ENCODE data around the gene MSX1.
"Not testable (repeated sequence)": the region's sequence is repeated elsewhere in the genome, so short reads cannot be mapped to it uniquely, and the experiment has no call there.

Gene MSX1

DNA sequence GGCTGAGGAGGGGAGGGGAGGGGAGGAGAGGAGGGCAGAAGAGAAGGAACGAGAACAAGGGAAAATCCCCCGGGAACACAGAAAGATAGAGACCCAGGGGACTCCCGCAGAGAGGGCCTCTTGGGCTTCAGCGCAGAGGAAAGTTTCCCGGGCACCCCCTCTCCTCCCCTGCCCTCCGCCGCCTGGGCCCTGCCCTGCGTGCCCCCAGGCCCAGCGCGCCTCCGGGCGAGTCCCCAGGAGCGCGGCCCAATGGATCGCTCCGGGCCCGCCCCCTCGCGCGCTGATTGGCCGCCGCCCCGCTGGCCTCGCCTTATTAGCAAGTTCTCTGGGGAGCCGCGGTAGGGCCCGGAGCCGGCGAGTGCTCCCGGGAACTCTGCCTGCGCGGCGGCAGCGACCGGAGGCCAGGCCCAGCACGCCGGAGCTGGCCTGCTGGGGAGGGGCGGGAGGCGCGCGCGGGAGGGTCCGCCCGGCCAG, at the start of gene MSX1:
Gene MSX1 (plus strand): TSS at position 341 of the 474 bp plus-strand sequence. CDS start 235 bp downstream, outside the sequence.
- DNase-seq = peak; percentile 22

GRCh38 chr4:4810092-4810774, 49.2 kb upstream of the MSX1 start:
- DNase-seq = no peak

DNA sequence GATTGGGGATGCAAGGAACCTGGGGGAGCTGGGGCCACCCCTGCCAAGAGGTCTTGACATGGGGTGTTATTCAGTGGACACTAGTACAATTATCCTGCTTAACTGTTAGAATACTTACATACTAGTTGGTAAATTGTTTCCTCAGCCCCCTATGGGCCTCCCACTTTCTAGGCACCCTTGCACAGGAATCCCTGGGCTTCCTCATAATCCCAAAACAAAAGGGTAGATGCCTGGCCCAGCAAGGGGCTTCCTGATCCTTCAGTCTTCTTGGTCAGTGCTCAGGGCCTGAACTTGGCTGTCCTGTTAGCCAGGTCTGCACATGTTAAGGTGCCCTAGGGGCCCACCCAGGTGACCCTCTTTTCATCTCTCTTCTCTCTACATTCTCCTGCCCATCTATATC, 48.7 kb upstream of the MSX1 start:
- no peak for DNase-seq

GRCh38 chr4:4812145-4812794, 47.2 kb upstream of the MSX1 start:
- no peak for DNase-seq

DNA sequence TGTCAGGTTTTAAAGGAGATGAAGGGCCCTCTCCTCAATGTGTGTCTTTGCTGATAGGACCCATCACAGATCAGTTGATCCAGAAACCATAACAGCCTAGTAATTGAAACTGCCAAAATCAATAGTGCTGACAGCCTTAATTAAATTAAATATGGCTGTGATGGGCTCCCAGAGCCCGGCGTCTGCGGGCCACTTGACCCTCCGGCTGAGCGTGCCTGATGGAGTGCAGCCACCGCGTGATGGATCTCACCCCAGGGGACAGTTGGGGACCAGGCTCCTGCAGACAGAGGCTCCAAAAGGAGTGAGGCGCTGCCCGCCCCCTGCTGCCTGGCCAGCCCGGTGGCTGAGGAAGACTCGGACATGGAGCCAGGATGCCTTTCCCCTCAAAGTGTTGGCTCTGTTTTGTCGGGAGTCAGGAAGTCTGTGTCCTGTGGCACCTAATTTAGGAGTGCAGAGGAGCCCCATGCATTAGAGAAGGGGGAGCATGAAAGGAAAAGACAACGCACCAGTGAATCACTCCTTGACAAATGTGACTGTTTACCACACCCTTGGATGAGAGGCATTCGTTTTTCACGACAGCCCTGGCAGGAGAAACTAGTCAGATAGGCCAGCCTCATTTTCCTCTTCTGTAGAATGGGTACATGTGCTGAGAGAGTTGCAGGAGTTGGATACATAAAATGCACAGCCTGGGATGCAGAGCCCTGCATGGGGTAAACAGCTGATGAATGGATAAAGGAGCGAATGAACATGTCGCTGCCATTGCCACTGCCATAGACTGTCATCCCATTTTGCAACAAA, 40.9 kb upstream of the MSX1 start:
- DNase-seq = no peak

GRCh38 chr4:4819213-4819606, 40.3 kb upstream of the MSX1 start:
- DNase-seq = no peak

- no peak for DNase-seq
Measured at GRCh38 chr4:4820261-4820660, 39.2 kb upstream of the MSX1 start.

DNA sequence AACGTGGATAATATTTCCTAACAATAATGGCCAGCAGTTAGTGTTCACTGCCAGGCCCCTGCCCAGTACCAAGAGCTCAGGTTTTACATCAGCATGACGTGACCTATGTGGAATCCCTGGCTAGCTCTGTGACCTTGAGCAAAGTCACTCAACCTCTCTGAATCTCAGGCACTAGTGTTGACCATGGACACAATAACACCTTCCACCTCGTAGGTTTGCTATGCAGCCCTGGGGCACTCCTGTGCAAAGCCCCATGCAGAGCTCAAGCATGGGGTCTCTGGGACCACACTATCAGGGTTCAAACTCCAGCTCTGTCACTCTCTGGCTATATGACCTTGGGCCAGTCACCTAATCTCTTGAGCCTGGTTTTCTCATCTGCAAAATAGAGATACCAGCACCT, 38.7 kb upstream of the MSX1 start:
- DNase-seq = no peak

DNA sequence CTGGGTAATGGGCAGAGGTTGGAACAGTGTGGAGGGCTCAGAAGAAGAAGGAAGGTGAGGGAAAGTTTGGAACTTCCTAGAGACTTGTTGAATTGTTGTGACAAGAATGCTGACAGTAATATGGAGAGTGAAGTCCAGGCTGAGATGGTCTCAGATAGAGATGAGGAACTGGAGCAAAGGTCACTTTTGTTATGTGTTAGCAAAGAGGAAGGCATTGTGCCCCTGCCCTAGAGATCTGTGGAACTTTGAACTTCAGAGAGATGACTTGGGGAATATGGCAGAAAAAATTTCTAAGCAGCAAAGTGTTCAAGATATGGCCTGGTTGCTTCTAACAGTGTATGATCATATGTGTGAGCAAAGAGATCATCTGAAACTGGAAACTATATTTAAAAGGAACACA, 37.9 kb upstream of the MSX1 start:
- DNase-seq = no peak

DNA sequence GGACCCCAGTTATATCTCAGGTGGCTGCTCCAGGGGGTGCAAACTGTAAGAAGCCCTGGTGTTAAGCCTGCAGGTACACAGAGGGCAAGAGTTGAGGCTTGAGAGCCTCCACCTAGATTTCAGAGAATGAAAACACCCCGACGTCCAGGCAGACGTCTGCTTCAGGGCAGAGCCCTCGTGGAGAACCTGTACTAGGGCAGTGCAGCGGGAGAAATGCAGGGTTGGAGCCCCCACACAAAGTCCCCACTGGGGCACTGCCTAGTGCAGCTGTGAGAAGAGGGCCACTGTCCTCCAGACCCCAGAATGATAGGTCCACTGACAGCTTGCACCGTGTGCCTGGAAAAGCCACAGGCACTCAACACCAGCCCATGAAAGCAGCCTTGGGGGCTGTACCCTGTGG, 37.2 kb upstream of the MSX1 start:
- not testable (repeated sequence) for DNase-seq

DNA sequence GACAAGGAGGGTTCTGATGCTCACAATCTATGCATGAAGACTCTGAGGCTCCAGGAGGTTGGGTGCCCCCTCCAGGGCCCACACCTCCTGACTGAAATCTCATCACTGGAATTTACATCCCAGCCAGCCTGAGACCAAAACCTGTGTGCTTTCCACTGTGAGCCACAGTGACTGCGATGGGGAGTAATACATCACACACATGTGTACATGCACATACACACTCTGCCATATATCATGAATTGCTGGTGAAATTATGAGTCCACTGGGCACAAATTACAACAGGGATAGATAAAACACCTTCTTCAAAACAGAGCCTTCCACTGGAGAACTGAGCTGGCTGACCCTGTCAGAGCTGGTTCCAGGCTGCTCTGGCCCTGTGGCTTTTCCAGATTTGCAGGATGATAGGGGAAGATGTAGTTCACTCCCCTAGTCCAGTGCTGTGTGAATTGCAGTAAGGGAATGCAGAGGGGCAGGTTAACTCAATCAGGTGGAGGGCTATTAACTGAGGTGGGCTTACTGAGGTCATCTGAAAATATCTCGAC, 35.8 kb upstream of the MSX1 start:
- DNase-seq = no peak

GRCh38 chr4:4824232-4824631, 35.2 kb upstream of the MSX1 start:
- no peak for DNase-seq

- DNase-seq = no peak
Measured at GRCh38 chr4:4825431-4825830, 34.0 kb upstream of the MSX1 start.

DNA sequence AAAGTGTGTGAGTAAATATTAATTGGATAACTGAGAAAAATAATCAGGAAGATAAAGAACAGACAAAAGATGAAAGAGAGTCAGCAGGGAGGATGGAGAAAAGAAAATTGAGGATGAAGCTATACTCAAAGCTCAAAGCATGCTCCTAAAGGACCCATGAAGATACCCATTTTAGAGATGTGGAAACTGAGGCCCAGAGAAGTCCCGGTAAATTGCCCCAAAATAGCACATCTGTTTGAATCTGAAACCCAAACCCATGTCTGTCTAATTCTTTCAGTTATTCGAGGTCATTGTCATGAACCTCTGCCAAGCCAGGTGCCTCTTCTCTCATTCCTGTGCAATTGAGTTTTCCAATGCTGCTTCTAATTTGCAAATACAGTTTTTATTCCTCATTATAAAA, 29.6 kb upstream of the MSX1 start:
- DNase-seq = no peak

DNA sequence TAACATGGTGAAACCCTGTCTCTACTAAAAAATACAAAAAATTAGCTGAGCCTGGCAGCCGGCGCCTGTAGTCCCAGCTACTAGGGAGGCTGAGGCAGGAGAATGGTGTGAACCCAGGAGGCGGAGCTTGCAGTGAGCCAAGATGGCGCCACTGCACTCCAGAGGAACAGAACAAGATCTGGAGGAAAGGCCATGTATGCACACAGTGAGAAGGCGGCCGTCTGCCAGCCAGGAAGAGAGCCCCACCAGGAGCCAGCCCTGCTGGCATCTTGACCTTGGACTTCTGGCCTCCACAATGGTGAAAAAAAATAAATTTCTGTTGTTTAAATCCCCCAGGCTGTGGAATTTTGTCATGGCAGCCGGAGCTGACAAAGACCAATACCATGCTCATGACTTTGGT, 28.2 kb upstream of the MSX1 start:
- DNase-seq = no peak

- no peak for DNase-seq
Measured at GRCh38 chr4:4831825-4832224, 27.6 kb upstream of the MSX1 start.

GRCh38 chr4:4836044-4836443, 23.4 kb upstream of the MSX1 start:
- no peak for DNase-seq

DNA sequence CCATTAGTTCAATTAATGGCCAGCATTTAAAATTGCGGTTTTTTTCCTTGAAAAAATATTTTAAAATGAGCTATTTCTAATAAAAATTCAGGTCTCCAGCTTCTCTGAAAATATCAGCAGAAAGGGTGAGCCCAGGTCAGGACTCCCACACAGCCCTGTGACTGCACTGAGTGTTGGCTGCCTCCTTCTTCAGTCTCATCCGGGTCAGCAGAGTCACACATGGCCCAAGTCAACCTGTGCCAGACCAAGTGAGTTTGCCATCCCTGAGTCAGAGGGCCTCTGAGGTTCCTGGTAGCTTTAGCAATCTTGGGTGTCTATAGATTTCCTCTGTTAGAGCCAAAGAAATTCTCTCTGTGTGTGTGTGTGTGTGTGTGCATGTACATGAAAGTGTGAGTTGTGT, 22.1 kb upstream of the MSX1 start:
- DNase-seq = no peak

- no peak for DNase-seq
Measured at GRCh38 chr4:4838051-4838935, 21.2 kb upstream of the MSX1 start.

- DNase-seq = no peak
Measured at GRCh38 chr4:4838936-4839810, 20.3 kb upstream of the MSX1 start.

- no peak for DNase-seq
Measured at GRCh38 chr4:4840351-4840750, 19.1 kb upstream of the MSX1 start.

DNA sequence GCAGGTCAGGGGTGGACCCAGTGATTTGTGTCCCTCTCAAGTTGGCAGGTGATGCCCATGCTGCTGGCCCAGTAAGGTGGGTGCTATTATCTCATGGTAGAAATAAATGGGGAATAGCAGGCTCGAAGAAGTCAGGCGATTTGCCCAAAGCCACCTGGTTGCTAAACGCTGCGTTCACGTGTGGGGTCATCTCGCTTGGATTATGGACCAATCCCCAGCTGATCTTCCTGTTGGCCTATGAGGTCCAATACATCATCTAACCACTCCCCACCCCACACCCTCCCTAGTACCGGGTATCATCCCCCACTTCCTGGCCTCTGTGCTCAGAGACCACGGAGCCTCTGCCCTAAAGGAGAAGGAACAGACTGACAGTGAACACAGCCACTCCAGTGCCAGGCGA, 18.3 kb upstream of the MSX1 start:
- DNase-seq = no peak
